HL-60 (cell line): ENCODE measurements around the gene TMEM184B.

Source experiments
- POLR2AphosphoS5 ChIP-seq: IDR thresholded peaks from 2 replicates; pipeline ENCODE4 v1.6.1; 2012; ENCODE audit warnings: low read depth
- TF ChIP-seq, protein P1 (sequence below): IDR thresholded peaks from one replicate; pipeline ENCODE4 v1.5.1; 2011; ENCODE audit warnings: low read length, control low read depth, inconsistent platforms; ENCODE audit not compliant: insufficient read depth
- TF ChIP-seq, protein P2 (sequence below): IDR thresholded peaks from 2 replicates; pipeline ENCODE4 v1.6.1; 2012; ENCODE audit warnings: low read depth; ENCODE audit not compliant: insufficient replicate concordance

GRCh38 chr22:38272373-38273134 is at the start of gene TMEM184B:
- TF ChIP-seq, protein P1, sequence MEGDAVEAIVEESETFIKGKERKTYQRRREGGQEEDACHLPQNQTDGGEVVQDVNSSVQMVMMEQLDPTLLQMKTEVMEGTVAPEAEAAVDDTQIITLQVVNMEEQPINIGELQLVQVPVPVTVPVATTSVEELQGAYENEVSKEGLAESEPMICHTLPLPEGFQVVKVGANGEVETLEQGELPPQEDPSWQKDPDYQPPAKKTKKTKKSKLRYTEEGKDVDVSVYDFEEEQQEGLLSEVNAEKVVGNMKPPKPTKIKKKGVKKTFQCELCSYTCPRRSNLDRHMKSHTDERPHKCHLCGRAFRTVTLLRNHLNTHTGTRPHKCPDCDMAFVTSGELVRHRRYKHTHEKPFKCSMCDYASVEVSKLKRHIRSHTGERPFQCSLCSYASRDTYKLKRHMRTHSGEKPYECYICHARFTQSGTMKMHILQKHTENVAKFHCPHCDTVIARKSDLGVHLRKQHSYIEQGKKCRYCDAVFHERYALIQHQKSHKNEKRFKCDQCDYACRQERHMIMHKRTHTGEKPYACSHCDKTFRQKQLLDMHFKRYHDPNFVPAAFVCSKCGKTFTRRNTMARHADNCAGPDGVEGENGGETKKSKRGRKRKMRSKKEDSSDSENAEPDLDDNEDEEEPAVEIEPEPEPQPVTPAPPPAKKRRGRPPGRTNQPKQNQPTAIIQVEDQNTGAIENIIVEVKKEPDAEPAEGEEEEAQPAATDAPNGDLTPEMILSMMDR, result no peak
- no peak for TF ChIP-seq POLR2AphosphoS5
- TF ChIP-seq, protein P2, sequence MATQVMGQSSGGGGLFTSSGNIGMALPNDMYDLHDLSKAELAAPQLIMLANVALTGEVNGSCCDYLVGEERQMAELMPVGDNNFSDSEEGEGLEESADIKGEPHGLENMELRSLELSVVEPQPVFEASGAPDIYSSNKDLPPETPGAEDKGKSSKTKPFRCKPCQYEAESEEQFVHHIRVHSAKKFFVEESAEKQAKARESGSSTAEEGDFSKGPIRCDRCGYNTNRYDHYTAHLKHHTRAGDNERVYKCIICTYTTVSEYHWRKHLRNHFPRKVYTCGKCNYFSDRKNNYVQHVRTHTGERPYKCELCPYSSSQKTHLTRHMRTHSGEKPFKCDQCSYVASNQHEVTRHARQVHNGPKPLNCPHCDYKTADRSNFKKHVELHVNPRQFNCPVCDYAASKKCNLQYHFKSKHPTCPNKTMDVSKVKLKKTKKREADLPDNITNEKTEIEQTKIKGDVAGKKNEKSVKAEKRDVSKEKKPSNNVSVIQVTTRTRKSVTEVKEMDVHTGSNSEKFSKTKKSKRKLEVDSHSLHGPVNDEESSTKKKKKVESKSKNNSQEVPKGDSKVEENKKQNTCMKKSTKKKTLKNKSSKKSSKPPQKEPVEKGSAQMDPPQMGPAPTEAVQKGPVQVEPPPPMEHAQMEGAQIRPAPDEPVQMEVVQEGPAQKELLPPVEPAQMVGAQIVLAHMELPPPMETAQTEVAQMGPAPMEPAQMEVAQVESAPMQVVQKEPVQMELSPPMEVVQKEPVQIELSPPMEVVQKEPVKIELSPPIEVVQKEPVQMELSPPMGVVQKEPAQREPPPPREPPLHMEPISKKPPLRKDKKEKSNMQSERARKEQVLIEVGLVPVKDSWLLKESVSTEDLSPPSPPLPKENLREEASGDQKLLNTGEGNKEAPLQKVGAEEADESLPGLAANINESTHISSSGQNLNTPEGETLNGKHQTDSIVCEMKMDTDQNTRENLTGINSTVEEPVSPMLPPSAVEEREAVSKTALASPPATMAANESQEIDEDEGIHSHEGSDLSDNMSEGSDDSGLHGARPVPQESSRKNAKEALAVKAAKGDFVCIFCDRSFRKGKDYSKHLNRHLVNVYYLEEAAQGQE, result no peak
